Endodermal cell (in vitro differentiated cells): ENCODE measurements around the gene KRT12. TPM values are rescaled to one million over a fixed set of nuclear protein-coding genes. Genes with fewer than 3 reads are reported as not detected.

ENCODE experiments used
- DNase-seq: peaks from one replicate; pipeline ENCODE4 v3.0.0-alpha.2; 2017
- H3K27ac ChIP-seq: 2 replicates; pipeline ENCODE4 v1.5.1; 2013; ENCODE audit warnings: mild to moderate bottlenecking, low read depth, low read length, moderate library complexity
- H3K27me3 ChIP-seq: 2 replicates; pipeline ENCODE4 v1.6.1; 2013; ENCODE audit warnings: mild to moderate bottlenecking, low read length, moderate library complexity; ENCODE audit not compliant: insufficient read depth, control insufficient read depth, poor library complexity, severe bottlenecking
- H3K36me3 ChIP-seq: 2 replicates; pipeline ENCODE4 v1.7.0; 2013; ENCODE audit warnings: mild to moderate bottlenecking, low read length, moderate library complexity; ENCODE audit not compliant: control insufficient read depth, insufficient read depth
- H3K4me1 ChIP-seq: one replicate; pipeline ENCODE4 v1.7.0; 2013; ENCODE audit warnings: low read length; ENCODE audit not compliant: control insufficient read depth, insufficient read depth
- H3K4me3 ChIP-seq: 2 replicates; pipeline ENCODE4 v1.5.1; 2013; ENCODE audit warnings: mild to moderate bottlenecking, low read length, moderate library complexity
- H3K9ac ChIP-seq: 2 replicates; pipeline ENCODE4 v1.6.1; 2013; ENCODE audit warnings: mild to moderate bottlenecking, low read length, moderate library complexity; ENCODE audit not compliant: poor library complexity, severe bottlenecking; ENCODE audit errors: extremely low read depth
- H3K9me3 ChIP-seq: 2 replicates; pipeline ENCODE4 v1.6.1; 2013; ENCODE audit warnings: mild to moderate bottlenecking, low read length, moderate library complexity; ENCODE audit not compliant: control insufficient read depth
- H3K27ac Mint-ChIP-seq: 2 replicates; pipeline ENCODE4 v1.8.0; 2020; ENCODE audit warnings: mixed read lengths
- H3K27me3 Mint-ChIP-seq: 2 replicates; pipeline ENCODE4 v1.8.0; 2021; ENCODE audit warnings: mild to moderate bottlenecking, mixed read lengths; ENCODE audit not compliant: insufficient read depth
- H3K36me3 Mint-ChIP-seq: 2 replicates; pipeline ENCODE4 v1.8.0; 2020; ENCODE audit warnings: low read depth, mixed read lengths
- H3K4me1 Mint-ChIP-seq: 2 replicates; pipeline ENCODE4 v1.8.0; 2020; ENCODE audit warnings: mixed read lengths
- H3K4me3 Mint-ChIP-seq: 2 replicates; pipeline ENCODE4 v1.8.0; 2020; ENCODE audit warnings: mild to moderate bottlenecking, moderate library complexity, mixed read lengths
- H3K9me3 Mint-ChIP-seq: 2 replicates; pipeline ENCODE4 v1.8.0; 2020; ENCODE audit warnings: mild to moderate bottlenecking, mixed read lengths
- CTCF ChIP-seq: fragments of 200-600 bp; sonication (generic); conservative IDR thresholded peaks from 2 replicates; pipeline ENCODE4 v1.5.0; 2021; ENCODE audit warnings: antibody characterized with exemption, mild to moderate bottlenecking
- WGBS, 2 experiments: methylation state at CpG; one replicate each; pipeline versions ENCODE4 v1.1.5 to v1.1.7; 2013; ENCODE audit warnings: missing lambda C conversion rate in 2 of 2, mixed read lengths in 1 of 2; ENCODE audit not compliant: insufficient coverage in 1 of 2, insufficient read length in 1 of 2; 5-methylcytosine and 5-hydroxymethylcytosine counted together
- total RNA-seq, 2 donors: library from RNA; stranded (reverse); fragmentation: NEBNext Ultra II Directional in 1 of 2; extraction: Animal tissue kit (Norgen Biotek cat#: 25700) in 1 of 2; gene quantifications; 2 replicates in 1 of 2; 3 replicates in 1 of 2; pipeline ENCODE4 v1.2.1, GENCODE V29; 2021

Gene KRT12
- total RNA-seq, 2 donors from 2014 or later = not detected

DNA sequence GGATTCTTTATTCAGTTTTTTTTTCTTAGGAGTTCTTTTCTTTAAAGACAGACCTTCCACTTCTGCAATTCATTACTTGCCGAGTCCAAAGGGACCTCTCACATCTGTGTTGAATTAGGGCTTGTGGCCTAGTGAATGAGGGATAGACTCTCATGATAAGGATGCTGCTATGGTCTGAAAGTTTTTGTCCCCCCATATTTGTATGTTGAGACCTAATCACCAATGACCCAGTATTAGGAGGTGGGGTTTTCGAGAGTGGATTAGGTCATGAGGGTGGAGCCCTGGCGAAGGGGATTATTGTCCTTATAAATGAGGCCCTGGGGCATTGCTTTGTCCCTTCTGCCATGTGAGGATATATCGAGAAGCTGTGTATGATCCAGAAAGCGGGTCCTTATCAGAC, 9.5 kb downstream of the KRT12 start:
- Mint-ChIP-seq H3K27me3 (peaks cover 30% of the 10 kb centered on the region), H3K36me3 (no peaks in the 10 kb centered on the region), H3K9me3 (peaks cover 4% of the 10 kb centered on the region), H3K4me1 (peaks cover 13% of the 10 kb centered on the region), H3K4me3 (no peak overlapping the region), H3K27ac (no peak overlapping the region)
- WGBS, 2 experiments = 84 to 100% methylated on average over 3 to 5 of the region's 5 CpGs
- no peaks in the 10 kb centered on the region for H3K36me3 ChIP-seq
- no peaks in the 10 kb centered on the region for H3K9me3 ChIP-seq
- no peak for DNase-seq
- H3K4me1 ChIP-seq = peaks cover 2% of the 10 kb centered on the region
- H3K9ac ChIP-seq = no peak overlapping the region
- H3K27ac ChIP-seq = no peak overlapping the region
- H3K4me3 ChIP-seq = no peak overlapping the region
- no peaks in the 10 kb centered on the region for H3K27me3 ChIP-seq
- no peak for TF ChIP-seq CTCF

- WGBS, 2 experiments = 91 to 92% methylated on average over 2 to 6 of the region's 6 CpGs
- H3K4me1 Mint-ChIP-seq = peaks cover 13% of the 10 kb centered on the region
- Histone ChIP-seq H3K27ac (no peak overlapping the region), H3K9ac (no peak overlapping the region), H3K4me1 (peaks cover 2% of the 10 kb centered on the region), H3K9me3 (no peaks in the 10 kb centered on the region), H3K36me3 (no peaks in the 10 kb centered on the region), H3K4me3 (no peak overlapping the region), H3K27me3 (peaks cover 15% of the 10 kb centered on the region)
- no peaks in the 10 kb centered on the region for H3K36me3 Mint-ChIP-seq
- no peak for TF ChIP-seq CTCF
- no peak for DNase-seq
- no peak overlapping the region for H3K27ac Mint-ChIP-seq
- H3K27me3 Mint-ChIP-seq = peaks cover 27% of the 10 kb centered on the region
- H3K9me3 Mint-ChIP-seq = peaks cover 4% of the 10 kb centered on the region
- no peak overlapping the region for H3K4me3 Mint-ChIP-seq
Observed at GRCh38 chr17:40854175-40854814, 12.7 kb downstream of the KRT12 start.

DNA sequence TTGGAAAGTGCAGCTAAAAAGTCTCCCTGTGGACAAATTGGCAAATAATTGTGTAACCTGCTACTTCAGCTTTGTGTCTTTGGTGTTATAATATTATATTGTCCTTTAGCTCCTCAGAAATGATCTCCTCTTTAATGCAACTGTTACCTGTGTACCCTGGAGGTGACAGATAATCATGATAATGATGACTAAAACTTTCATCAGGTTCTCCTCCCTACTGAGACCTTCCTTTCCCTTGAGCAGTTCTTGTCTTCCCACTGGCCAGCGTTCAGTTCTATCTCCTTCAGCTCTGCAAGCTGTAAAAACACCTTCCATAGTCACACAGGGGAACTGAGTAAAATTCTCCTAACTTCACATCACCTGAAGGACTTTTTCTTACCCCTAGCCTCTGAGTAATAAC, 14.7 kb downstream of the KRT12 start:
- Histone ChIP-seq H3K4me3 (no peak overlapping the region), H3K9ac (no peak overlapping the region), H3K27me3 (peaks cover 26% of the 10 kb centered on the region), H3K27ac (no peak overlapping the region), H3K36me3 (no peaks in the 10 kb centered on the region), H3K9me3 (no peaks in the 10 kb centered on the region), H3K4me1 (no peaks in the 10 kb centered on the region)
- Mint-ChIP-seq H3K36me3 (no peaks in the 10 kb centered on the region), H3K4me1 (peaks cover 2% of the 10 kb centered on the region), H3K27ac (no peak overlapping the region), H3K4me3 (no peak overlapping the region), H3K27me3 (peaks cover 25% of the 10 kb centered on the region), H3K9me3 (no peaks in the 10 kb centered on the region)
- TF ChIP-seq CTCF = no peak
- 67 to 75% methylated on average over 1 of the region's 1 CpG for WGBS, 2 experiments
- DNase-seq = no peak
